HepG2 (cell line): ENCODE data around the gene VPS18. TPM values are rescaled to one million over a fixed set of nuclear protein-coding genes. Genes with fewer than 3 reads are reported as not detected.

Source experiments
- ARNT ChIP-seq: fragments of 450-650 bp; IDR thresholded peaks from 2 replicates; pipeline ENCODE4 v1.6.1; 2017
- E2F2 ChIP-seq: sonication (generic); formaldehyde crosslinking; IDR thresholded peaks from 2 replicates; pipeline ENCODE4 v1.4.0; 2020; ENCODE audit warnings: missing genetic modification reagents, borderline replicate concordance
- FOSL1 ChIP-seq: sonication (generic); formaldehyde crosslinking; IDR thresholded peaks from 2 replicates; pipeline ENCODE4 v1.9.0; 2021; ENCODE audit warnings: missing genetic modification reagents, borderline replicate concordance
- IKZF1 ChIP-seq: fragments of 450-650 bp; IDR thresholded peaks from 2 replicates; pipeline ENCODE4 v1.7.1; 2016
- MYC ChIP-seq: sonication (generic); formaldehyde crosslinking; IDR thresholded peaks from 2 replicates; pipeline ENCODE4 v1.9.0; 2021; ENCODE audit warnings: missing genetic modification reagents, borderline replicate concordance
- NFE2 ChIP-seq: sonication (generic); formaldehyde crosslinking; IDR thresholded peaks from 2 replicates; pipeline ENCODE4 v1.4.0; 2020; ENCODE audit warnings: missing genetic modification reagents
- RFXAP ChIP-seq: sonication (generic); formaldehyde crosslinking; IDR thresholded peaks from 2 replicates; pipeline ENCODE4 v1.4.0; 2020; ENCODE audit warnings: missing genetic modification reagents, borderline replicate concordance
- SALL2 ChIP-seq: sonication (generic); formaldehyde crosslinking; IDR thresholded peaks from 2 replicates; pipeline ENCODE4 v1.8.1; 2023; ENCODE audit warnings: mild to moderate bottlenecking, missing genetic modification reagents, inconsistent platforms
- YY1 ChIP-seq: IDR thresholded peaks from 2 replicates; pipeline ENCODE4 v1.6.1; 2011; ENCODE audit warnings: low read length, low read depth, moderate library complexity, mild to moderate bottlenecking; ENCODE audit not compliant: insufficient read depth, insufficient replicate concordance
- ZBED4 ChIP-seq: sonication (generic); formaldehyde crosslinking; IDR thresholded peaks from 2 replicates; pipeline ENCODE4 v1.4.0; 2020; ENCODE audit warnings: missing genetic modification reagents, borderline replicate concordance
- ZNF10 ChIP-seq: sonication (generic); formaldehyde crosslinking; IDR thresholded peaks from 2 replicates; pipeline ENCODE4 v1.4.0; 2020; ENCODE audit warnings: mild to moderate bottlenecking, low read depth, missing genetic modification reagents, borderline replicate concordance
- ZNF138 ChIP-seq: sonication (generic); formaldehyde crosslinking; IDR thresholded peaks from 2 replicates; pipeline ENCODE4 v1.5.0; 2020; ENCODE audit warnings: mild to moderate bottlenecking, low read depth, missing genetic modification reagents
- ZNF205 ChIP-seq: IDR thresholded peaks from 2 replicates; pipeline ENCODE4 v1.6.1; 2018; ENCODE audit warnings: missing biosample characterization, missing genetic modification reagents
- ZNF263 ChIP-seq: sonication (generic); formaldehyde crosslinking; IDR thresholded peaks from 2 replicates; pipeline ENCODE4 v1.4.0; 2020; ENCODE audit warnings: missing genetic modification reagents
- ZNF543 ChIP-seq: sonication (generic); formaldehyde crosslinking; IDR thresholded peaks from 2 replicates; pipeline ENCODE4 v1.4.0; 2020; ENCODE audit warnings: mild to moderate bottlenecking, missing genetic modification reagents
- ZNF768 ChIP-seq: sonication (generic); formaldehyde crosslinking; IDR thresholded peaks from 2 replicates; pipeline ENCODE4 v1.4.0; 2020; ENCODE audit warnings: missing genetic modification reagents
- ZNF800 ChIP-seq: sonication (generic); formaldehyde crosslinking; IDR thresholded peaks from 2 replicates; pipeline ENCODE4 v1.4.0; 2020; ENCODE audit warnings: missing genetic modification reagents
- ZNF883 ChIP-seq: sonication (generic); formaldehyde crosslinking; IDR thresholded peaks from 2 replicates; pipeline ENCODE4 v1.5.1; 2020; ENCODE audit warnings: mild to moderate bottlenecking, missing genetic modification reagents; ENCODE audit errors: not compliant biosample characterization
- polyA plus RNA-seq, 8 experiments: library from polyadenylated mRNA; depleted of rRNA in 3 of 8; stranded (reverse) in 7 of 8; unstranded in 1 of 8; fragments of >200 nt; fragmentation: Illumina TruSeq in 4 of 8; extraction: Trizol in 4 of 8; gene quantifications; 2 replicates each; pipeline versions ENCODE4 v1.2.1 to v1.2.3, GENCODE V29; 2011 to 2016; ENCODE audit warnings: low read depth in 4 of 8, missing spikeins in 1 of 8, mixed read lengths in 1 of 8; ENCODE audit not compliant: insufficient read depth in 1 of 8
- total RNA-seq, 5 experiments: library from RNA; depleted of rRNA; stranded (reverse); fragments of >200 nt; fragmentation: Illumina TruSeq; extraction: Trizol; gene quantifications; 2 replicates each; pipeline ENCODE4 v1.2.3, GENCODE V29; 2016; ENCODE audit warnings: low read depth in 1 of 5

Gene VPS18
- total and polyA plus RNA-seq, 2 of the 13 experiments (the other 11 are each of a cell fraction or from before 2014, with no cell fraction given): 5.8 to 17.0 TPM

- TF ChIP-seq ZBED4 (CRISPR knock-in tag) (no peak), FOSL1 (CRISPR knock-in tag) (no peak), MYC (CRISPR knock-in tag) (peak; percentile 78), RFXAP (peak; percentile 73; the same call in 1 of the 2 replicates), ZNF10 (CRISPR knock-in tag) (no peak), ZNF263 (CRISPR knock-in tag) (peak; percentile 51), ZNF768 (CRISPR knock-in tag) (peak; percentile 34; the same call in 1 of the 2 replicates), NFE2 (no peak), ZNF205 (CRISPR knock-in tag) (0 out of 2 replicates have a peak, but pooled peaks have one; percentile 27), ARNT (no peak), E2F2 (peak; percentile 65; the same call in 1 of the 2 replicates), YY1 (peak; percentile 10), ZNF883 (CRISPR knock-in tag) (peak; percentile 45), IKZF1 (no peak), ZNF138 (CRISPR knock-in tag) (no peak), SALL2 (CRISPR knock-in tag) (0 out of 2 replicates have a peak, but pooled peaks have one; percentile 43), ZNF800 (CRISPR knock-in tag) (peak; percentile 95), ZNF543 (CRISPR knock-in tag) (0 out of 2 replicates have a peak, but pooled peaks have one; percentile 47)
Measured at GRCh38 chr15:40873694-40874561, 20.3 kb upstream of the VPS18 start, which contains the start of gene RHOV (continued).
